Fibroblast of lung (primary cell): ENCODE results near the gene CNST. TPM values are rescaled to one million over a fixed set of nuclear protein-coding genes. Genes with fewer than 3 reads are reported as not detected.

Source experiments
- DNase-seq, 2 donors: peaks; one replicate each; pipeline versions ENCODE4 v3.0.0 to v3.0.0-alpha.2; 2010; ENCODE audit warnings: low read depth in 2 of 2
- H2AFZ ChIP-seq: 2 replicates; pipeline ENCODE4 v1.5.1; 2012; ENCODE audit warnings: low read length, control low read depth, inconsistent platforms
- H3K27ac ChIP-seq: 2 replicates; pipeline ENCODE4 v1.5.1; 2011; ENCODE audit warnings: low read length, control low read depth; ENCODE audit not compliant: insufficient read depth
- H3K27me3 ChIP-seq: 2 replicates; pipeline ENCODE4 v1.5.1; 2011; ENCODE audit warnings: mild to moderate bottlenecking, low read length; ENCODE audit not compliant: control insufficient read depth, insufficient read depth
- H3K36me3 ChIP-seq: 2 replicates; pipeline ENCODE4 v1.5.1; 2011; ENCODE audit warnings: low read length; ENCODE audit not compliant: control insufficient read depth, insufficient read depth
- H3K4me1 ChIP-seq: 2 replicates; pipeline ENCODE4 v1.5.1; 2011; ENCODE audit warnings: low read length; ENCODE audit not compliant: control insufficient read depth, insufficient read depth; ENCODE audit errors: extremely low read depth
- H3K4me2 ChIP-seq: 2 replicates; pipeline ENCODE4 v1.5.1; 2011; ENCODE audit warnings: low read length, control low read depth; ENCODE audit not compliant: insufficient read depth; ENCODE audit errors: extremely low read depth
- H3K4me3 ChIP-seq, 4 experiments: fragments of 200-600 bp in 1 of 4; sonication (generic) in 1 of 4; replicated peaks in 1 of 4; 2 replicates each; pipeline ENCODE4 v1.5.1; 2011 to 2016; ENCODE audit warnings: low read length in 4 of 4, low read depth in 3 of 4, mild to moderate bottlenecking in 3 of 4, control low read depth in 2 of 4, inconsistent platforms in 1 of 4, mixed read lengths in 1 of 4; ENCODE audit not compliant: insufficient read depth in 1 of 4; ENCODE audit errors: control extremely low read depth in 1 of 4
- H3K79me2 ChIP-seq: 2 replicates; pipeline ENCODE4 v1.5.1; 2012; ENCODE audit warnings: mild to moderate bottlenecking, low read length, inconsistent platforms; ENCODE audit not compliant: control insufficient read depth, insufficient read depth
- H3K9ac ChIP-seq: 2 replicates; pipeline ENCODE4 v1.5.1; 2011; ENCODE audit warnings: mild to moderate bottlenecking, low read length, control low read depth; ENCODE audit not compliant: insufficient read depth
- H3K9me3 ChIP-seq: 2 replicates; pipeline ENCODE4 v1.5.1; 2012; ENCODE audit warnings: low read depth, low read length; ENCODE audit not compliant: control insufficient read depth, insufficient read depth
- H4K20me1 ChIP-seq: 2 replicates; pipeline ENCODE4 v1.5.1; 2011; ENCODE audit warnings: low read length; ENCODE audit not compliant: control insufficient read depth, insufficient read depth; ENCODE audit errors: extremely low read depth
- EZH2 ChIP-seq: IDR thresholded peaks from 2 replicates; pipeline ENCODE4 v1.5.1; 2012; ENCODE audit warnings: low read length, control low read depth, mild to moderate bottlenecking; ENCODE audit errors: missing control alignments
- polyA plus RNA-seq, 2 donors: library from polyadenylated mRNA; depleted of rRNA in 1 of 2; stranded (reverse) in 1 of 2; unstranded in 1 of 2; fragments of >200 nt; gene quantifications; 2 replicates each; pipeline ENCODE4 v1.2.1, GENCODE V29; 2011 to 2012; ENCODE audit warnings: missing spikeins in 1 of 2
- total RNA-seq: library from RNA; depleted of rRNA; stranded (reverse); fragments of >200 nt; gene quantifications from 2 replicates; pipeline ENCODE4 v1.2.1, GENCODE V29; 2014
- TF ChIP-seq, protein P1 (sequence below), 2 donors: IDR thresholded peaks in 1 of 2; conservative IDR thresholded peaks in 1 of 2; 1 replicate in 1 of 2; 2 replicates in 1 of 2; pipeline ENCODE4 v1.5.1; 2011 to 2012; ENCODE audit warnings: low read length in 2 of 2, control low read depth in 1 of 2, inconsistent platforms in 1 of 2, low read depth in 1 of 2, mild to moderate bottlenecking in 1 of 2

The CNST gene
- total and polyA plus RNA-seq, 2 donors (not counting 1 experiment from before 2014, with no cell fraction given): 26.9 to 33.9 TPM

DNA sequence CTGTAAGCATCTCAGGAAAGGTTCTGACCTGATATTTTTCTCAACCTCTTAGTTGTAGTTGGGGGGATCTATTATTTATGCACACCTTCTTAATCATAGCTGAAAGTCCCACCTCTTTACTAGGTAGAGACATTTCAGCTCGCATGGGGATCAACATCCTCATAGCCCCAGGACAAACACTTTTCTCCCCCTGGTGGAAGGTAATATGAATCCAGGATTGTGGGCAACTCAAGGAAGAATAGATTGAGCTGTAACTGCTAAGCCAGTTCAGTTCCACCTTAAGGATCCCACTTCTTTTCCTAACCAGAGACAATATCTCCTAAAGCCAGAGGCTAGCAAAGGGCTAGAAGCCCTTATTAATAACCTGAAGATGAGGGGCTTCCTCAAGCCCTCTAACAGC lies 33.7 kb upstream of the CNST start:
- Histone ChIP-seq H3K4me2 (no peak overlapping the region), H3K79me2 (no peaks in the 10 kb centered on the region), H3K27me3 (peaks cover 5% of the 10 kb centered on the region), H3K4me3 (no peak overlapping the region), H3K9ac (no peak overlapping the region), H3K4me1 (no peaks in the 10 kb centered on the region), H2AFZ (no peak overlapping the region), H4K20me1 (no peaks in the 10 kb centered on the region), H3K9me3 (no peaks in the 10 kb centered on the region), H3K27ac (no peak overlapping the region), H3K36me3 (no peaks in the 10 kb centered on the region)
- TF ChIP-seq EZH2: no peak
- TF ChIP-seq, protein P1, sequence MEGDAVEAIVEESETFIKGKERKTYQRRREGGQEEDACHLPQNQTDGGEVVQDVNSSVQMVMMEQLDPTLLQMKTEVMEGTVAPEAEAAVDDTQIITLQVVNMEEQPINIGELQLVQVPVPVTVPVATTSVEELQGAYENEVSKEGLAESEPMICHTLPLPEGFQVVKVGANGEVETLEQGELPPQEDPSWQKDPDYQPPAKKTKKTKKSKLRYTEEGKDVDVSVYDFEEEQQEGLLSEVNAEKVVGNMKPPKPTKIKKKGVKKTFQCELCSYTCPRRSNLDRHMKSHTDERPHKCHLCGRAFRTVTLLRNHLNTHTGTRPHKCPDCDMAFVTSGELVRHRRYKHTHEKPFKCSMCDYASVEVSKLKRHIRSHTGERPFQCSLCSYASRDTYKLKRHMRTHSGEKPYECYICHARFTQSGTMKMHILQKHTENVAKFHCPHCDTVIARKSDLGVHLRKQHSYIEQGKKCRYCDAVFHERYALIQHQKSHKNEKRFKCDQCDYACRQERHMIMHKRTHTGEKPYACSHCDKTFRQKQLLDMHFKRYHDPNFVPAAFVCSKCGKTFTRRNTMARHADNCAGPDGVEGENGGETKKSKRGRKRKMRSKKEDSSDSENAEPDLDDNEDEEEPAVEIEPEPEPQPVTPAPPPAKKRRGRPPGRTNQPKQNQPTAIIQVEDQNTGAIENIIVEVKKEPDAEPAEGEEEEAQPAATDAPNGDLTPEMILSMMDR (conservative IDR thresholded peaks at IDR 0.05 in 1 of 2, IDR thresholded peaks at IDR 0.05 in 1 of 2; ENCODE audit: low read depth in 1 of 2, low read length in 2 of 2): peak; percentile 13 to 14
- no peak for DNase-seq

DNA sequence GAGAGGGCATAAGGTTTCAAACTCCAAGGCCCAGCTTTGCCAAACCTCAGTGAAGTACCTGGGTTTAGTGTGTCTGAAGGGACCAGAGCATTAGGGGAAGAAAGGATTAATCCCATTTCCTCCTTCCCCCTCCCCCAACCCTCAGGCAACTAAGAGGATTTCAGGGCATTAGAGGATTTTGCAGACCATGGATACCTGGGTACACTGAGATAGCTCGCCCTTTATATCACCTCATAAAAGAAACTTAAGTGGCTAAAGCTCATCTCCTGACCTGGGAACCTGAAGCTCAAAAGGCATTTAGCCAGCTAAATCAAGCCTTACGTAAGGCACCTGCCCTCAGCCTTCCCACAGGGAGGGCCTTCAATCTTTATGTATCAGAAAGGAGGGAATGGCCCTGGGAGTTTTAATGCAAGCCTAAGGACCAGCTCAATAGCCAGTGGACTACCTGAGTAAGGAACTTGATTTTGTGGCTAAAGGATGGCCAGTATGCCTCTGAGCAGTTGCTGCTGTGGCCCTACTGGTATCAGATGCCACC lies 32.8 kb upstream of the CNST start:
- DNase-seq: no peak
- Histone ChIP-seq H3K27ac (no peak overlapping the region), H3K4me2 (no peak overlapping the region), H3K4me3 (no peak overlapping the region), H3K36me3 (no peaks in the 10 kb centered on the region), H3K79me2 (no peaks in the 10 kb centered on the region), H3K27me3 (peaks cover 5% of the 10 kb centered on the region), H3K4me1 (no peaks in the 10 kb centered on the region), H3K9ac (no peak overlapping the region), H3K9me3 (no peaks in the 10 kb centered on the region), H4K20me1 (no peaks in the 10 kb centered on the region), H2AFZ (no peak overlapping the region)
- TF ChIP-seq, protein P1 (conservative IDR thresholded peaks at IDR 0.05 in 1 of 2, IDR thresholded peaks at IDR 0.05 in 1 of 2; ENCODE audit: low read depth in 1 of 2, low read length in 2 of 2): no peak
- no peak for TF ChIP-seq EZH2

DNA sequence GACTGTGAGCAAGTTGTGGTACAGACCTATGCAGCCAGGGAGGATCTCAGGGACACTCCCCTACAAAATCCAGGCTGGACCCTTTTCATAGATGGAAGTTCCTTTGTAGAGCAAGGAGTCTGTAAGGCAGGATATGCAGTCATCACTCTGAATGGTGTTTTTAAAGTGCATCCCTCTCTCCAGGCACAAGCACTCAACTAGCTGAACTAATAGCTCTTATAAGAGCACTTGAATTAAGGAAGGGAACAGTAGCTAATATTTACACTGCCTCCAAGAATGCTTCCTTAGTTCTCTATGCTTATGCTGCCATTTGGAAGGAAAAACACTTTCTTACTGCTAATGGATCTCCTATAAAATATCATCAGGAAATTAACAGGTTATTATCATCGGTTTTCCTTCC lies 32.1 kb upstream of the CNST start:
- TF ChIP-seq, protein P1 (conservative IDR thresholded peaks at IDR 0.05 in 1 of 2, IDR thresholded peaks at IDR 0.05 in 1 of 2; ENCODE audit: low read depth in 1 of 2, low read length in 2 of 2): no peak
- TF ChIP-seq EZH2: no peak
- H3K4me1 ChIP-seq: no peaks in the 10 kb centered on the region
- no peaks in the 10 kb centered on the region for H4K20me1 ChIP-seq
- H3K9ac ChIP-seq: no peak overlapping the region
- no peaks in the 10 kb centered on the region for H3K36me3 ChIP-seq
- no peak overlapping the region for H3K4me3 ChIP-seq
- peaks cover 5% of the 10 kb centered on the region for H3K27me3 ChIP-seq
- no peaks in the 10 kb centered on the region for H3K79me2 ChIP-seq
- H3K9me3 ChIP-seq: no peaks in the 10 kb centered on the region
- H3K27ac ChIP-seq: no peak overlapping the region
- no peak for DNase-seq
- H3K4me2 ChIP-seq: no peak overlapping the region
- no peak overlapping the region for H2AFZ ChIP-seq
